KBM-7 (cell line): ENCODE data around the gene PAK5.

ENCODE experiments used
- DNase-seq: peaks from one replicate; pipeline ENCODE4 v3.0.0-alpha.2; 2015
- in situ Hi-C: fragments of 300-500 bp; cut with MboI; formaldehyde crosslinking; loops from 2 replicates; pipeline ENCODE4 v1.14.3; 2020; ENCODE audit warnings: low sequenced_read_pairs, low pct_unique_long_range_greater_than_20kb, mixed read lengths

The PAK5 gene

GRCh38 chr20:9514461-9515213, 324.2 kb downstream of the PAK5 start, which contains the start of gene LAMP5:
Gene LAMP5, plus strand, starts transcription at chr20:9514590. Its CDS starts 263 bp downstream, at chr20:9514853.
- in situ Hi-C loops, result no loop called here
- no peak for DNase-seq

GRCh38 chr20:9514072-9514460, 324.8 kb downstream of the PAK5 start:
- no peak for DNase-seq
- in situ Hi-C loops, result no loop called here

GRCh38 chr20:9510911-9511310, 328.0 kb downstream of the PAK5 start:
- DNase-seq, result no peak
- in situ Hi-C loops, result no loop called here

GRCh38 chr20:9509246-9509645, 329.6 kb downstream of the PAK5 start:
- in situ Hi-C loops, result no loop called here

GRCh38 chr20:9508696-9509178, 330.1 kb downstream of the PAK5 start:
- DNase-seq, result no peak
- in situ Hi-C loops, result no loop called here

More at GRCh38 chr20:9509246-9509645, 329.6 kb downstream of the PAK5 start:
- no peak for DNase-seq

- in situ Hi-C loops, result no loop called here
- DNase-seq, result no peak
These were observed 330.6 kb downstream of the PAK5 start for GRCh38 chr20:9508240-9508661.

GRCh38 chr20:9507544-9508239, 331.2 kb downstream of the PAK5 start:
- in situ Hi-C loops, result no loop called here
- DNase-seq, result no peak

GRCh38 chr20:9506964-9507369, 331.9 kb downstream of the PAK5 start:
- in situ Hi-C loops, result no loop called here
- DNase-seq, result no peak

GRCh38 chr20:9506280-9506821, 332.5 kb downstream of the PAK5 start:
- DNase-seq, result no peak
- in situ Hi-C loops, result no loop called here

GRCh38 chr20:9503526-9504245, 335.2 kb downstream of the PAK5 start:
- in situ Hi-C loops, result no loop called here
- DNase-seq, result peak; percentile 7

GRCh38 chr20:9501473-9501872, 337.4 kb downstream of the PAK5 start:
- in situ Hi-C loops, result no loop called here
- DNase-seq, result no peak

GRCh38 chr20:9500121-9500520, 338.8 kb downstream of the PAK5 start:
- in situ Hi-C loops, result no loop called here
- DNase-seq, result no peak

GRCh38 chr20:9499126-9499899, 339.6 kb downstream of the PAK5 start:
- no peak for DNase-seq
- in situ Hi-C loops, result no loop called here

GRCh38 chr20:9498322-9498721, 340.6 kb downstream of the PAK5 start:
- DNase-seq, result no peak
- in situ Hi-C loops, result no loop called here

GRCh38 chr20:9496155-9496554, 342.7 kb downstream of the PAK5 start:
- DNase-seq, result no peak
- in situ Hi-C loops, result no loop called here

- DNase-seq, result no peak
- in situ Hi-C loops, result no loop called here
These were observed 343.2 kb downstream of the PAK5 start for GRCh38 chr20:9495701-9496100.

GRCh38 chr20:9493803-9494202, 345.1 kb downstream of the PAK5 start:
- no peak for DNase-seq
- in situ Hi-C loops, result no loop called here

- DNase-seq, result no peak
- in situ Hi-C loops, result no loop called here
These were observed 346.8 kb downstream of the PAK5 start for GRCh38 chr20:9492067-9492466.

GRCh38 chr20:9491324-9491723, 347.6 kb downstream of the PAK5 start:
- in situ Hi-C loops, result no loop called here
- no peak for DNase-seq
